Activated naive CD8-positive, alpha-beta T cell treated with anti-CD3 and anti-CD28 coated beads for 36 hours (primary cell): ENCODE data around the gene SAMSN1. TPM values are rescaled to one million over a fixed set of nuclear protein-coding genes. Genes with fewer than 3 reads are reported as not detected.
A peak's percentile ranks its signal among the peaks of the same experiment; 100 is the strongest.

Experiments
- DNase-seq: peaks from one replicate; pipeline ENCODE4 v3.0.0; 2021
- H3K27ac Mint-ChIP-seq: one replicate; pipeline ENCODE4 v1.8.0; 2022; ENCODE audit warnings: mild to moderate bottlenecking, moderate library complexity, mixed read lengths
- H3K27me3 Mint-ChIP-seq: one replicate; pipeline ENCODE4 v1.8.0; 2022; ENCODE audit warnings: mild to moderate bottlenecking, mixed read lengths
- H3K36me3 Mint-ChIP-seq: one replicate; pipeline ENCODE4 v1.8.0; 2021; ENCODE audit warnings: mild to moderate bottlenecking, mixed read lengths
- H3K4me1 Mint-ChIP-seq: one replicate; pipeline ENCODE4 v1.8.0; 2021; ENCODE audit warnings: mixed read lengths
- H3K4me3 Mint-ChIP-seq: one replicate; pipeline ENCODE4 v1.8.0; 2022; ENCODE audit warnings: mild to moderate bottlenecking, moderate library complexity, mixed read lengths
- H3K9me3 Mint-ChIP-seq: one replicate; pipeline ENCODE4 v1.8.0; 2022; ENCODE audit warnings: mixed read lengths
- total RNA-seq, 2 experiments: library from RNA; stranded (reverse); gene quantifications; one replicate each; pipeline ENCODE4 v1.2.3, GENCODE V29; 2021

The SAMSN1 gene
- total RNA-seq = 100 to 1,000 TPM; 113 to 119 TPM

GRCh38 chr21:14545906-14546480 lies at the start of gene SAMSN1:
SAMSN1 (minus strand) TSS chr21:14546315; CDS start chr21:14546261, 54 bp downstream.
- DNase-seq = peak; percentile 62
- H3K4me3 Mint-ChIP-seq = peak within 1 kb of the TSS; percentile 94
- peaks cover 36% of the 10 kb centered on the region for H3K36me3 Mint-ChIP-seq
- H3K27me3 Mint-ChIP-seq = no peaks in the 10 kb centered on the region
- H3K4me1 Mint-ChIP-seq = peaks cover 54% of the 10 kb centered on the region
- H3K27ac Mint-ChIP-seq = peak within 1 kb of the TSS; percentile 97
- H3K9me3 Mint-ChIP-seq = peaks cover 2% of the 10 kb centered on the region

DNA sequence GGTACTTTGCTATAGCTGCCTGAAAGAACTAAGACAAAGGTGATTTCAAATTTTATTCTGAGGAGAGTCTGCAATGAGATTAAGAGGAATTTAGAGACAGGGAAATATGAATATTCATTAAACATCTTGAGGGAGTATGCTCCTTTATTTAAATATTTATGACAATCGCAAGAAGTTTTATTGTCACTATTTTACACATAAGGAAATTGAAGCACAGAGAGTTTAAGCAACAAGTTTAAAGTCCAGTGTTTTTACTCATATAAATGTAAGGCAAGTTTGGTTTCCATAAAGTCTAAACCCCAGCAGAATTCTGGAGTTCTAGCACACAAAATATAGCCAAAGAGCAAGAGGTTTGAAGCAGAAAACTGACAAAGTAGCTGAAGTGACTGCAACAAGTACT lies 49.3 kb upstream of the SAMSN1 start:
- H3K27me3 Mint-ChIP-seq = no peaks in the 10 kb centered on the region
- peaks cover 7% of the 10 kb centered on the region for H3K9me3 Mint-ChIP-seq
- no peak overlapping the region for H3K27ac Mint-ChIP-seq
- peaks cover 8% of the 10 kb centered on the region for H3K36me3 Mint-ChIP-seq
- H3K4me1 Mint-ChIP-seq = peaks cover 17% of the 10 kb centered on the region
- no peak overlapping the region for H3K4me3 Mint-ChIP-seq
- DNase-seq = no peak

- no peak for DNase-seq
- no peak overlapping the region for H3K27ac Mint-ChIP-seq
- H3K27me3 Mint-ChIP-seq = no peaks in the 10 kb centered on the region
- H3K4me1 Mint-ChIP-seq = peaks cover 21% of the 10 kb centered on the region
- H3K4me3 Mint-ChIP-seq = no peak overlapping the region
- H3K36me3 Mint-ChIP-seq = peaks cover 8% of the 10 kb centered on the region
- peaks cover 7% of the 10 kb centered on the region for H3K9me3 Mint-ChIP-seq
These were observed 48.9 kb upstream of the SAMSN1 start for GRCh38 chr21:14594967-14595366.

DNA sequence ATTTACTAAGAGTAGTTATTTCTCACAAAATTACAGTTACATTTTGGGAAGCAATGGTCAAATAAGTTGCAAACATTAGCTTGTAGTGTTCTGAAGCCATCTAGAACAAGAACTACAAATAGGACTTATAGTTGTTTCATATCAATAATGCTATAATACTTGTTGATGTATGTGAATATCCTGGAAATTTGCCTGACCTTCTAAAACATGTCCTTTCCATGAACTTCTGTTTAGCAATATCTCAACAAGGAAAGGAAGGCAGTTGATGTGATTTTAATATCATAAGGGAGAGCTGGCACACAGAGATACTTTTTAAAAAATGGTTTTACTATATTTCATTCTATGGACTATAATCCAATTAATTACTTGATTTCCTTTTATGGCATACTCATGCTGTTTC lies 47.1 kb upstream of the SAMSN1 start:
- Mint-ChIP-seq H3K4me3 (no peak overlapping the region), H3K36me3 (peaks cover 12% of the 10 kb centered on the region)
- no peak for DNase-seq

DNA sequence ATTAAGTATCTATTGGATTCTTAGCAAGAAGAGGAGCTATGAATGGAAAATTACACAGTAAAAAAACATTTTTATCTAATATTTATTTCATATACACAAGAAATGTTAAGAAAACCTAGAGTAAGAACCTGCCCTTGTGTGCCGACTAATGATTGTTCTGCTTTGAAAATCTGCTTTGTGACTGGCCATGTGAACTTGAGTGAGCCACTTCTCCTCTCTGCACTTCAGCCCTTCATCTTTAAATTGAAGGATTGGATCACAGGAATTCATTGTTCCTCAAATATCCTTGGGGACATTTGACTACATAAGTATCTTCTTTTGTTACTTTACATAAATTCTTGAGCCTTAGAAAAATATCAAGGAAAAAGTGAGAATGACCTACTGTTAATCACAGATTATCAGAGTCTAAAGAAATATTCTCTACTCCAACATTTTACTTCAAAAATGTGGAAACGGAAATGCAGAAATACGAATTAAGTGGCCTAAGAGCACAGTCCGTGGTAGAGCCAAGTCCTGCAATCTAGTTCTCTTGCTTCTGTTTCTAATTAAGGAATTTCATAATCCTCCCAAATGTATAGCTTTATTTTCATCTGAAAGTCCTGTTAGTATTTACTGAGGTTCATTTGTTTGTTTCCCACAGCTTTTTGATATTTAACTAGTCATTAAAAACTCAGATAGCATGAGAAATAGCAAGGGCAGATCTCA lies 46.3 kb upstream of the SAMSN1 start:
- peaks cover 11% of the 10 kb centered on the region for H3K9me3 Mint-ChIP-seq
- DNase-seq = no peak
- no peaks in the 10 kb centered on the region for H3K27me3 Mint-ChIP-seq
- H3K36me3 Mint-ChIP-seq = peaks cover 12% of the 10 kb centered on the region
- H3K4me3 Mint-ChIP-seq = no peak overlapping the region
- peak overlapping the region; percentile 58 for H3K27ac Mint-ChIP-seq
- peaks cover 28% of the 10 kb centered on the region for H3K4me1 Mint-ChIP-seq

More for the DNA sequence above, 47.1 kb upstream of the SAMSN1 start:
- H3K27me3 Mint-ChIP-seq = no peaks in the 10 kb centered on the region
- peaks cover 28% of the 10 kb centered on the region for H3K4me1 Mint-ChIP-seq
- no peak overlapping the region for H3K27ac Mint-ChIP-seq
- peaks cover 10% of the 10 kb centered on the region for H3K9me3 Mint-ChIP-seq

GRCh38 chr21:14591882-14592281 lies 45.8 kb upstream of the SAMSN1 start:
- no peaks in the 10 kb centered on the region for H3K27me3 Mint-ChIP-seq
- DNase-seq = peak; percentile 12
- peak overlapping the region; percentile 79 for H3K27ac Mint-ChIP-seq
- H3K9me3 Mint-ChIP-seq = peaks cover 10% of the 10 kb centered on the region
- peaks cover 28% of the 10 kb centered on the region for H3K4me1 Mint-ChIP-seq
- H3K4me3 Mint-ChIP-seq = no peak overlapping the region
- H3K36me3 Mint-ChIP-seq = peaks cover 14% of the 10 kb centered on the region

GRCh38 chr21:14591377-14591776 lies 45.3 kb upstream of the SAMSN1 start:
- Mint-ChIP-seq H3K36me3 (peaks cover 14% of the 10 kb centered on the region), H3K4me1 (peaks cover 28% of the 10 kb centered on the region), H3K27me3 (no peaks in the 10 kb centered on the region), H3K4me3 (no peak overlapping the region), H3K27ac (peak overlapping the region; percentile 79), H3K9me3 (peaks cover 6% of the 10 kb centered on the region)
- DNase-seq = no peak

- Mint-ChIP-seq H3K27ac (peak overlapping the region; percentile 80), H3K27me3 (no peaks in the 10 kb centered on the region), H3K4me1 (peaks cover 28% of the 10 kb centered on the region), H3K36me3 (peaks cover 13% of the 10 kb centered on the region), H3K4me3 (no peak overlapping the region), H3K9me3 (peaks cover 5% of the 10 kb centered on the region)
- DNase-seq = no peak
These were observed 43.9 kb upstream of the SAMSN1 start for GRCh38 chr21:14589855-14590563.

- peaks cover 5% of the 10 kb centered on the region for H3K9me3 Mint-ChIP-seq
- DNase-seq = no peak
- H3K4me1 Mint-ChIP-seq = peaks cover 32% of the 10 kb centered on the region
- H3K27me3 Mint-ChIP-seq = no peaks in the 10 kb centered on the region
- no peak overlapping the region for H3K4me3 Mint-ChIP-seq
- H3K36me3 Mint-ChIP-seq = peaks cover 9% of the 10 kb centered on the region
- H3K27ac Mint-ChIP-seq = no peak overlapping the region
These were observed 41.2 kb upstream of the SAMSN1 start for GRCh38 chr21:14587266-14587665.

DNA sequence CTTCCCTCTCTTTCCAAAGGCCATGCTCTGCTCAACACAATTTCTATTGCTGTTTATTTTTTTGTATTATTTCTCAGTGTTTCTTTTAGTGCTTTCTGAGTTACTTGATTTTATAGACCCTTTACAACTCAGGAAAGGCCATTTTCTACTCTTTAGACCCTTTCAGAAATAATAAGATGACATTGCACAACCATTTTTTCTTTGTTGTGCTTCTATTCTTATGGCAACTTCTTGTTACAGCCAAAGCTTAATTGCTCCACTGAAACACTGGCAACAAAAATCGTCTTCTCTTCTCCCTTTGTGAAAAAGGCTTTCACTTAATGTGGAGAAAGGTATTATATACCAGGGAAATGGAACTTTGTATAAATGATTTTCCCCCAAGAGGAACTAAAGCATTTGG lies 39.0 kb upstream of the SAMSN1 start:
- DNase-seq = no peak
- no peaks in the 10 kb centered on the region for H3K27me3 Mint-ChIP-seq
- H3K4me1 Mint-ChIP-seq = peaks cover 21% of the 10 kb centered on the region
- H3K36me3 Mint-ChIP-seq = peaks cover 6% of the 10 kb centered on the region
- H3K27ac Mint-ChIP-seq = no peak overlapping the region
- H3K4me3 Mint-ChIP-seq = no peak overlapping the region
- peaks cover 7% of the 10 kb centered on the region for H3K9me3 Mint-ChIP-seq

GRCh38 chr21:14584357-14585095 lies 38.4 kb upstream of the SAMSN1 start:
- Mint-ChIP-seq H3K27ac (no peak overlapping the region), H3K36me3 (peaks cover 6% of the 10 kb centered on the region), H3K9me3 (peaks cover 7% of the 10 kb centered on the region), H3K4me3 (no peak overlapping the region), H3K4me1 (peaks cover 17% of the 10 kb centered on the region), H3K27me3 (no peaks in the 10 kb centered on the region)
- no peak for DNase-seq

DNA sequence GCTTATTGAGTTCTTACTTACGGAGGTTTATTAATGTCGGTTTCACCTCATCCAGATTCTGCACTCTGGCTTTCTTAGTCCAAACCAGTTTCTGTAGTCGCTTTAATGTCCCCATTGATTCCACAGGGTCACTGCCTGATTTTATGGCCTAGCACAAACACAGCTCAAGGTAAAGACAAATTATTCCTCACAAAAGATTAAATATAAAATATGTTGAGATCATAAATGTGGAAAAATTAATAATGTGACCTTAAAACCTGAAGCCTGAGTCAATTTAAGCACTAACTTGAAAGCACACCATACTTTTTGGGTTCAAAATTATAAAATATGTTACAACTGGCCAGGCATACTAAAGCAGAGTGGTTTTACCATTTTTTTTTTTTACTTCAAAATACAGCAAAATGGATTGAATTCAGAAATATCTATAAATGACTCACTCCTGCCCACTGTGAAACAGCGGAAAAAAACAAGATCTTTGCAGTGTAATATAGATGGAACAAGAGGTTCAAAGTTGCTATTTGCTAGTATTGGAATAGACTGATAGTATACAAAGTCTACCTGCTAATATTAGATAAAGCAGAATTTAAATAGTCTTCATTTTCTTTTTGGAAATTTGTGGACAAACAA lies 37.6 kb upstream of the SAMSN1 start:
- H3K9me3 Mint-ChIP-seq = peaks cover 7% of the 10 kb centered on the region
- H3K27ac Mint-ChIP-seq = no peak overlapping the region
- no peak for DNase-seq
- H3K36me3 Mint-ChIP-seq = peaks cover 6% of the 10 kb centered on the region
- H3K4me3 Mint-ChIP-seq = no peak overlapping the region
- H3K4me1 Mint-ChIP-seq = peaks cover 16% of the 10 kb centered on the region
- H3K27me3 Mint-ChIP-seq = no peaks in the 10 kb centered on the region

DNA sequence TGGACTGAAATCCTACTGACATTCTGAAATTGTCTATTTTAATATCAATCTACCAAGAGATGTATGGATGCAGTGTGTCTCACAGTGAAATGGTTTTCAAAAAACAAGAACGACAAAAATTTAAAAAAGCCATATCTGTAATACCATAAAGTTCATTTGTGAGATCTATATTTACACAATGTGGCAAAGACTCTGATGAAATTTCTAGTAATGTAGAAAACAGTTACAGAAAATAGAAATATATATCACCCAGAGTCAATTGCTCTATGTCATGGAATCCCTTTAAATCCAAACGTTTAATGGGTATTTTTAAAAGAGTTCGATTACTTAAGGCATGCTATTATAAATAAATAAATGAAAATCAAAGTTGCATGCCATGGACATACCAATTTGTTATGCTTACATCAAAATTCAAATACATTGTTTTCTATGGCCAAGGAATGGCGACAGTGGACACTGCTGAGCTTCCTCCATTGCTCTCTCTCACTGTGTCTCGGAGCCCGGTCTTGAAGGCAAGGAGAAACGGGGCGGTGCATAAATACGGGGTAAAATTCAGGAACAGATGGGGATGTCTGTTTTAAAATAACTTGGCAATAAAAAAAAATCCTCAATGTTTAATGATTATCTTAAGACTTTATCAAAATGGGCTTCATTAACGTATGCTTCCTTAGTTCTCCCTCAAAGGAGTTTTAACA lies 37.0 kb upstream of the SAMSN1 start:
- Mint-ChIP-seq H3K9me3 (peaks cover 3% of the 10 kb centered on the region), H3K27me3 (no peaks in the 10 kb centered on the region), H3K27ac (no peak overlapping the region), H3K4me3 (no peak overlapping the region), H3K36me3 (peaks cover 2% of the 10 kb centered on the region), H3K4me1 (peaks cover 14% of the 10 kb centered on the region)
- DNase-seq = no peak

DNA sequence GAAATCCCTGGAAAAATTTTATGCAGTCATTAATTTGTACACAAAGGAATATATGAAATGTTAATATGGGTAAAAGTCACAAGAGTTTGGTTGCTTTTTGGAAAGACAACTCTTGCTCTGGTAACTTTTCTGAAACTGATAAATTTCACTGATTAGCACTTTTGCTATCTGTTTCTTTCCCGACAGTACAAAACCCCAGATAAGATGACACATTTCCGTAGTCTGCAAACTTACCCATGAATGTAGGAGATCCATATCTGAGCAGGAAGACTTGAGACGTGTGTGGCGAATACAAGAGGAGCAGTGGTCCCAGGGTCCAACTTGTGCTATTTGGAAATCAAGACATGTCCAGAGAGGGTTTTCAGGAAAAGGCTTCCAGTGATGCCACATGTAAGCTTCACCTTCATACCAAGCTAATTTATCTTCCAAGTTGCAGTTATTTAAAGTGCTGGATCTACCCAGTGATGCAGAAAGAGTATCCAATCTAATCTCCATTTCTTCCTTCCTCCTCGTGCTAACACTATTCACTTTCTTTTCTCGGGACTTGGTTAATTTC lies 35.9 kb upstream of the SAMSN1 start:
- Mint-ChIP-seq H3K36me3 (no peaks in the 10 kb centered on the region), H3K27me3 (no peaks in the 10 kb centered on the region), H3K9me3 (peaks cover 1% of the 10 kb centered on the region), H3K4me1 (peaks cover 14% of the 10 kb centered on the region), H3K27ac (no peak overlapping the region), H3K4me3 (no peak overlapping the region)
- no peak for DNase-seq
